ENCODE results near the gene TRIM28.

DNA sequence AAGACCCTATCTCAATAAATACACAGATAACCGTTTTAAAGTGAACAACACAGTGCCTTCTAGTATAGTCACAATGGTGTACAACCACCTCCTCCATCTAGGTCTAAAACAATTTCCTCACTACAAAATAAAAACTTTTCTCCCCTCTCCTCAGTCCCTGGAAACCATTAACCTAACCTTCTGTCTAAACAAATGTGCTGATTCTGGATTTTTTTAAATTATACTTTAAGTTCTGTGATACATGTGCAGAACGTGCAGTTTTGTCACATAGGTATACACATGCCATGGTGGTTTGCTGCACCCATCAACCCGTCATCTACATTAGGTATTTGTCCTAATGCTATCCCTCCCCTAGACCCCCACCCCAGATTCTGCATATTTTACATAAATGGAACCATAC, 14.5 kb upstream of the TRIM28 start:
- no peak for TF ChIP-seq POLR2A (IDR thresholded peaks at IDR 0.05; ENCODE audit: low read length)
- no peak for TF ChIP-seq GATA1 (IDR thresholded peaks at IDR 0.05; ENCODE audit: low read depth, low read length)

Measured in erythroblast (primary cell).